DND-41 (cell line): ENCODE data around the gene GUCA2A.

Experiments used
- ATAC-seq: fragments of 200-7000 bp; cut with Tn5 transposase; 3 replicates; pipeline ENCODE4 v1.9.1; 2021; ENCODE audit warnings: low read depth; ENCODE audit not compliant: insufficient read depth
- DNase-seq: peaks from one replicate; pipeline ENCODE4 v3.0.0-alpha.2; 2020
- H2AFZ ChIP-seq: 2 replicates; pipeline ENCODE4 v1.6.0; 2012; ENCODE audit warnings: low read depth, low read length
- H3K27ac ChIP-seq: 2 replicates; pipeline ENCODE4 v1.5.1; 2012; ENCODE audit warnings: low read length, inconsistent platforms
- H3K27me3 ChIP-seq: fragments of 200-600 bp; sonication (generic); 2 replicates; pipeline ENCODE4 v1.6.0; 2012; ENCODE audit warnings: low read length, mild to moderate bottlenecking, inconsistent platforms; ENCODE audit not compliant: insufficient read depth, poor library complexity
- H3K36me3 ChIP-seq: 2 replicates; pipeline ENCODE4 v1.5.1; 2012; ENCODE audit warnings: low read length, inconsistent platforms; ENCODE audit not compliant: insufficient read depth
- H3K4me1 ChIP-seq: 2 replicates; pipeline ENCODE4 v1.5.1; 2012; ENCODE audit warnings: mild to moderate bottlenecking, low read length; ENCODE audit not compliant: insufficient read depth
- H3K4me2 ChIP-seq: 2 replicates; pipeline ENCODE4 v1.6.0; 2012; ENCODE audit warnings: mild to moderate bottlenecking, moderate library complexity, low read length, inconsistent platforms; ENCODE audit not compliant: insufficient read depth
- H3K4me3 ChIP-seq, 2 experiments: fragments of 200-600 bp in 1 of 2; shearing (Covaris generic) in 1 of 2; 2 replicates each; pipeline ENCODE4 v1.5.1; 2012 to 2016; ENCODE audit warnings: inconsistent platforms in 2 of 2, low read length in 2 of 2, mild to moderate bottlenecking in 2 of 2, low read depth in 1 of 2, moderate library complexity in 1 of 2
- H3K79me2 ChIP-seq: 2 replicates; pipeline ENCODE4 v1.6.0; 2012; ENCODE audit warnings: low read length, inconsistent platforms; ENCODE audit not compliant: insufficient read depth
- H3K9ac ChIP-seq: 2 replicates; pipeline ENCODE4 v1.6.0; 2012; ENCODE audit warnings: low read depth, mild to moderate bottlenecking, inconsistent platforms, low read length, moderate library complexity
- H3K9me3 ChIP-seq: 2 replicates; pipeline ENCODE4 v1.5.1; 2012; ENCODE audit warnings: low read length, moderate library complexity, mild to moderate bottlenecking, inconsistent platforms; ENCODE audit not compliant: insufficient read depth, severe bottlenecking
- H4K20me1 ChIP-seq: 2 replicates; pipeline ENCODE4 v1.6.0; 2012; ENCODE audit warnings: low read length; ENCODE audit not compliant: insufficient read depth
- EZH2 ChIP-seq: IDR thresholded peaks from 3 replicates; pipeline ENCODE4 v1.6.1; 2012; ENCODE audit warnings: borderline replicate concordance, low read depth, mild to moderate bottlenecking, moderate library complexity, low read length, inconsistent platforms; ENCODE audit not compliant: severe bottlenecking
- TF ChIP-seq, protein P1 (sequence below): IDR thresholded peaks from 2 replicates; pipeline ENCODE4 v1.5.1; 2012; ENCODE audit warnings: borderline replicate concordance, low read length, moderate library complexity, mild to moderate bottlenecking; ENCODE audit not compliant: poor library complexity, severe bottlenecking; ENCODE audit errors: extremely low read depth

Gene GUCA2A

GRCh38 chr1:42176902-42177519 lies 12.5 kb upstream of the GUCA2A start:
- no peak for TF ChIP-seq EZH2
- TF ChIP-seq, protein P1, sequence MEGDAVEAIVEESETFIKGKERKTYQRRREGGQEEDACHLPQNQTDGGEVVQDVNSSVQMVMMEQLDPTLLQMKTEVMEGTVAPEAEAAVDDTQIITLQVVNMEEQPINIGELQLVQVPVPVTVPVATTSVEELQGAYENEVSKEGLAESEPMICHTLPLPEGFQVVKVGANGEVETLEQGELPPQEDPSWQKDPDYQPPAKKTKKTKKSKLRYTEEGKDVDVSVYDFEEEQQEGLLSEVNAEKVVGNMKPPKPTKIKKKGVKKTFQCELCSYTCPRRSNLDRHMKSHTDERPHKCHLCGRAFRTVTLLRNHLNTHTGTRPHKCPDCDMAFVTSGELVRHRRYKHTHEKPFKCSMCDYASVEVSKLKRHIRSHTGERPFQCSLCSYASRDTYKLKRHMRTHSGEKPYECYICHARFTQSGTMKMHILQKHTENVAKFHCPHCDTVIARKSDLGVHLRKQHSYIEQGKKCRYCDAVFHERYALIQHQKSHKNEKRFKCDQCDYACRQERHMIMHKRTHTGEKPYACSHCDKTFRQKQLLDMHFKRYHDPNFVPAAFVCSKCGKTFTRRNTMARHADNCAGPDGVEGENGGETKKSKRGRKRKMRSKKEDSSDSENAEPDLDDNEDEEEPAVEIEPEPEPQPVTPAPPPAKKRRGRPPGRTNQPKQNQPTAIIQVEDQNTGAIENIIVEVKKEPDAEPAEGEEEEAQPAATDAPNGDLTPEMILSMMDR = peak; percentile 82
- DNase-seq (no peak), ATAC-seq (peak; percentile 72)
- Histone ChIP-seq H4K20me1 (no peaks in the 10 kb centered on the region), H3K36me3 (peaks cover 24% of the 10 kb centered on the region), H3K27me3 (no peaks in the 10 kb centered on the region), H3K9ac (no peak overlapping the region), H3K4me1 (no peaks in the 10 kb centered on the region), H3K27ac (no peak overlapping the region), H3K4me3 (no peak overlapping the region), H2AFZ (no peak overlapping the region), H3K4me2 (no peak overlapping the region), H3K9me3 (no peaks in the 10 kb centered on the region), H3K79me2 (no peaks in the 10 kb centered on the region)

DNA sequence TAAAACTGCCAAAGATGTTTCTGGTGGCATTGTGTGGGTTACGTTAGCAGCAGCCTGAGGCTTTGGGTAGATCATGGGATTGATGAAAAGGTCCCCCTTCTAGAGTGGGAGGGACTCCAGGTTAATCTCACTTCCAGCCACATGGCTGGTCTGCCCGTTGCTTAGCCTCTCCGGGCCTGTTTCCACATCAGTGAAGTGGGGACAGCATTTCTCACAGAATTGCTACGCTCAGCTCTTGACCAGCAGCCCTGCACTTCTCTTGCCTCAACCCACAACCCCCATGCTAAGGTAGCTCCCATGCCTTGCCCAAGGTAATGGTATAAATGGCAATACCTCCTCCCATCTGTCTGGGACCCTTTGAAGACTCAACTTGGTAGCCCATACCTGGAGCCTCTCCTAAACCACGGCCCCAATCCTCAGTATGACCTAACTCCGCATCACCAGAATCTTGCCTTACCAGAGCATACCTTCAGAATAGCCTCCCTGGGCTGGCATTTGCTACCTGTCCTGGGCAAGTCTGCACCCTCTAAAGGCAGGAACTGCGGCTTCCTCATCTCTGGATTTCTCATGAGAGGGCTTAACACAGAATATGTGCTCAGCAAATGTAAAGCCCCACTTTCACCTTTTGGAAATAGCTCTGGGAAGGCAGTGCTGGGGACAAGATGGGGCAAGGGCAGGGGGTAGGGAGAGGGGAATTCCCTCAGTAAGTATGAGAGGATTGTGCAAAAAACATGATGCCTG lies 10.9 kb upstream of the GUCA2A start:
- Histone ChIP-seq H3K4me2 (no peak overlapping the region), H3K9me3 (no peaks in the 10 kb centered on the region), H4K20me1 (no peaks in the 10 kb centered on the region), H2AFZ (no peak overlapping the region), H3K36me3 (peaks cover 12% of the 10 kb centered on the region), H3K79me2 (no peaks in the 10 kb centered on the region), H3K4me1 (no peaks in the 10 kb centered on the region), H3K27me3 (no peaks in the 10 kb centered on the region), H3K4me3 (no peak overlapping the region), H3K9ac (no peak overlapping the region), H3K27ac (no peak overlapping the region)
- DNase-seq = no peak
- no peak for ATAC-seq
- TF ChIP-seq, protein P1 = no peak
- no peak for TF ChIP-seq EZH2

DNA sequence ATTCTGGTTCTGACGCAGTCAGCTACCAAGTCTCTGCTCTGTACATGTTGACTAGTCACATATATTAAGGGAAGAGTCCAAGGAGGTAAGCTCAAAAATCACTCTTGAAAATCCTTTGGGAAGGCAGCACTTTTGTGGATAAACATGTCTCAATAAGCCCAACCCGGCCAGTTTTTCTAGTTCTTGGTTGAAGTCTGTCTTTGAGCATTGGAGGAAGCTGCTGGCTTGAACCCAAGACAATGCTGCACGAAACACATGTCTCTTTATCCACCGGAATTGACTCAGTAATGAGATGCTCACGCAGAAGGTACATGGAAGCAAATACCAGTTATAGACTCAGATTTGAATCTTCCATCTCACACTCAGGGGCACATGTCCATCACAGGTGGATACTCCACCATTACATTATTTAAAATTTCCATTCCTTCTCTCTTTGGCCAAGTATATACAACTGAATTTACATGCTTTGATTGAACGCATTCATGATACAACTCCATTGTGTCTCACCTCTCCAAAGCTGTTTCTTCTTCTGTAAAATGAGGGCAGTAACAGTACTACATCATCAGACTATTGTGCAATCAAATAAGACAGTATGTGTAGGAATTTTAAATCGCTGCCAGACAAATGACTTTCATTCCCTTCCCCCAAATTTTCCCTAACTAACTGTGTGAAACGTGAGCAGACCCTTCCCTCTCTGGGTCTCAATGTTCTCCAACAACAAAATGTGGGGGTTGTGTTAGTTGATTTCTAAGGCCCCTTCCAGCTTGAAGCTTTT lies 9.6 kb upstream of the GUCA2A start:
- Histone ChIP-seq H3K9ac (no peak overlapping the region), H3K4me2 (no peak overlapping the region), H3K36me3 (no peaks in the 10 kb centered on the region; the same call in 1 of the 2 replicates), H3K4me1 (no peaks in the 10 kb centered on the region), H3K9me3 (no peaks in the 10 kb centered on the region), H2AFZ (no peak overlapping the region), H3K4me3 (no peak overlapping the region), H3K27me3 (no peaks in the 10 kb centered on the region), H4K20me1 (no peaks in the 10 kb centered on the region), H3K79me2 (no peaks in the 10 kb centered on the region), H3K27ac (no peak overlapping the region)
- no peak for DNase-seq
- TF ChIP-seq, protein P1 = no peak
- ATAC-seq = no peak
